Activated naive CD4-positive, alpha-beta T cell treated with anti-CD3 and anti-CD28 coated beads, Interleukin-2, amount 50 U/mL, for 24 hours (primary cell): ENCODE measurements around the gene A2M.

ENCODE experiments used
- H3K27ac Mint-ChIP-seq: one replicate; pipeline ENCODE4 v1.8.0; 2021; ENCODE audit warnings: mild to moderate bottlenecking, mixed read lengths
- H3K27me3 Mint-ChIP-seq: one replicate; pipeline ENCODE4 v1.8.0; 2021; ENCODE audit warnings: mixed read lengths
- H3K36me3 Mint-ChIP-seq: one replicate; pipeline ENCODE4 v1.8.0; 2021; ENCODE audit warnings: mixed read lengths
- H3K4me1 Mint-ChIP-seq: one replicate; pipeline ENCODE4 v1.8.0; 2021; ENCODE audit warnings: mixed read lengths
- H3K4me3 Mint-ChIP-seq: one replicate; pipeline ENCODE4 v1.8.0; 2021; ENCODE audit warnings: mild to moderate bottlenecking, mixed read lengths
- H3K9me3 Mint-ChIP-seq: one replicate; pipeline ENCODE4 v1.8.0; 2021; ENCODE audit warnings: mixed read lengths

The A2M gene

GRCh38 chr12:9108504-9109212, 7.1 kb downstream of the A2M start:
- no peaks in the 10 kb centered on the region for H3K4me1 Mint-ChIP-seq
- H3K36me3 Mint-ChIP-seq = peaks cover 18% of the 10 kb centered on the region
- H3K27ac Mint-ChIP-seq = no peak overlapping the region
- H3K4me3 Mint-ChIP-seq = no peak overlapping the region
- H3K27me3 Mint-ChIP-seq = no peaks in the 10 kb centered on the region
- H3K9me3 Mint-ChIP-seq = no peaks in the 10 kb centered on the region

GRCh38 chr12:9107542-9107873, 8.2 kb downstream of the A2M start:
- Mint-ChIP-seq H3K9me3 (no peaks in the 10 kb centered on the region), H3K4me1 (no peaks in the 10 kb centered on the region), H3K36me3 (peaks cover 12% of the 10 kb centered on the region), H3K27ac (no peak overlapping the region), H3K27me3 (no peaks in the 10 kb centered on the region), H3K4me3 (no peak overlapping the region)

- no peak overlapping the region for H3K27ac Mint-ChIP-seq
- no peaks in the 10 kb centered on the region for H3K27me3 Mint-ChIP-seq
- no peaks in the 10 kb centered on the region for H3K9me3 Mint-ChIP-seq
- H3K4me3 Mint-ChIP-seq = no peak overlapping the region
- H3K4me1 Mint-ChIP-seq = no peaks in the 10 kb centered on the region
- peaks cover 13% of the 10 kb centered on the region for H3K36me3 Mint-ChIP-seq
These were observed 8.8 kb downstream of the A2M start for GRCh38 chr12:9106610-9107541.

GRCh38 chr12:9106067-9106466, 9.7 kb downstream of the A2M start:
- H3K4me3 Mint-ChIP-seq = no peak overlapping the region
- H3K9me3 Mint-ChIP-seq = no peaks in the 10 kb centered on the region
- no peak overlapping the region for H3K27ac Mint-ChIP-seq
- peaks cover 9% of the 10 kb centered on the region for H3K36me3 Mint-ChIP-seq
- H3K27me3 Mint-ChIP-seq = no peaks in the 10 kb centered on the region
- H3K4me1 Mint-ChIP-seq = no peaks in the 10 kb centered on the region

- H3K9me3 Mint-ChIP-seq = no peaks in the 10 kb centered on the region
- H3K27me3 Mint-ChIP-seq = no peaks in the 10 kb centered on the region
- H3K4me1 Mint-ChIP-seq = no peaks in the 10 kb centered on the region
- H3K36me3 Mint-ChIP-seq = peaks cover 9% of the 10 kb centered on the region
- no peak overlapping the region for H3K4me3 Mint-ChIP-seq
- no peak overlapping the region for H3K27ac Mint-ChIP-seq
These were observed 10.8 kb downstream of the A2M start for GRCh38 chr12:9104767-9105423.

GRCh38 chr12:9104087-9104486, 11.6 kb downstream of the A2M start:
- Mint-ChIP-seq H3K36me3 (peaks cover 9% of the 10 kb centered on the region), H3K27me3 (no peaks in the 10 kb centered on the region), H3K4me1 (no peaks in the 10 kb centered on the region), H3K9me3 (no peaks in the 10 kb centered on the region), H3K4me3 (no peak overlapping the region), H3K27ac (no peak overlapping the region)

- Mint-ChIP-seq H3K4me1 (no peaks in the 10 kb centered on the region), H3K27me3 (no peaks in the 10 kb centered on the region), H3K36me3 (peaks cover 6% of the 10 kb centered on the region), H3K9me3 (no peaks in the 10 kb centered on the region), H3K4me3 (no peak overlapping the region), H3K27ac (no peak overlapping the region)
These were observed 12.5 kb downstream of the A2M start for GRCh38 chr12:9103050-9103849.

GRCh38 chr12:9101018-9101687, 14.6 kb downstream of the A2M start:
- no peak overlapping the region for H3K27ac Mint-ChIP-seq
- H3K9me3 Mint-ChIP-seq = no peaks in the 10 kb centered on the region
- H3K27me3 Mint-ChIP-seq = no peaks in the 10 kb centered on the region
- H3K4me3 Mint-ChIP-seq = no peak overlapping the region
- H3K36me3 Mint-ChIP-seq = peaks cover 6% of the 10 kb centered on the region
- H3K4me1 Mint-ChIP-seq = no peaks in the 10 kb centered on the region

GRCh38 chr12:9099552-9100190, 16.0 kb downstream of the A2M start:
- Mint-ChIP-seq H3K4me1 (no peaks in the 10 kb centered on the region), H3K36me3 (peaks cover 6% of the 10 kb centered on the region), H3K27ac (no peak overlapping the region), H3K27me3 (no peaks in the 10 kb centered on the region), H3K9me3 (no peaks in the 10 kb centered on the region), H3K4me3 (no peak overlapping the region)

- no peak overlapping the region for H3K4me3 Mint-ChIP-seq
- no peaks in the 10 kb centered on the region for H3K9me3 Mint-ChIP-seq
- no peak overlapping the region for H3K27ac Mint-ChIP-seq
- H3K36me3 Mint-ChIP-seq = peaks cover 6% of the 10 kb centered on the region
- no peaks in the 10 kb centered on the region for H3K4me1 Mint-ChIP-seq
- no peaks in the 10 kb centered on the region for H3K27me3 Mint-ChIP-seq
These were observed 17.2 kb downstream of the A2M start for GRCh38 chr12:9098463-9099026.

- no peak overlapping the region for H3K4me3 Mint-ChIP-seq
- no peak overlapping the region for H3K27ac Mint-ChIP-seq
These were observed 17.6 kb downstream of the A2M start for GRCh38 chr12:9098115-9098452.

GRCh38 chr12:9096563-9097176, 19.0 kb downstream of the A2M start:
- Mint-ChIP-seq H3K36me3 (peaks cover 4% of the 10 kb centered on the region), H3K4me3 (no peak overlapping the region), H3K9me3 (no peaks in the 10 kb centered on the region), H3K4me1 (no peaks in the 10 kb centered on the region), H3K27ac (no peak overlapping the region), H3K27me3 (no peaks in the 10 kb centered on the region)

More at GRCh38 chr12:9098115-9098452, 17.6 kb downstream of the A2M start:
- Mint-ChIP-seq H3K27me3 (no peaks in the 10 kb centered on the region), H3K4me1 (no peaks in the 10 kb centered on the region), H3K36me3 (peaks cover 6% of the 10 kb centered on the region), H3K9me3 (no peaks in the 10 kb centered on the region)

- Mint-ChIP-seq H3K27ac (no peak overlapping the region), H3K9me3 (no peaks in the 10 kb centered on the region), H3K27me3 (no peaks in the 10 kb centered on the region), H3K4me3 (no peak overlapping the region), H3K4me1 (no peaks in the 10 kb centered on the region), H3K36me3 (peaks cover 4% of the 10 kb centered on the region)
These were observed 20.4 kb downstream of the A2M start for GRCh38 chr12:9095322-9095721.
